HepG2 (cell line): ENCODE measurements around the gene HMGCS2.
A peak's percentile ranks its signal among the peaks of the same experiment; 100 is the strongest.

Source experiments
- ATF2 ChIP-seq: sonication (generic); formaldehyde crosslinking; IDR thresholded peaks from 2 replicates; pipeline ENCODE4 v1.4.0; 2020; ENCODE audit warnings: missing genetic modification reagents
- CBX5 ChIP-seq: sonication (generic); formaldehyde crosslinking; IDR thresholded peaks from 2 replicates; pipeline ENCODE4 v1.4.0; 2020; ENCODE audit warnings: missing genetic modification reagents, borderline replicate concordance
- CTCF ChIP-seq: sonication (generic); formaldehyde crosslinking; IDR thresholded peaks from 2 replicates; pipeline ENCODE4 v1.5.0; 2020; ENCODE audit warnings: mild to moderate bottlenecking, missing genetic modification reagents, moderate library complexity
- ETS1 ChIP-seq: sonication (generic); formaldehyde crosslinking; IDR thresholded peaks from 2 replicates; pipeline ENCODE4 v1.4.0; 2020; ENCODE audit warnings: missing genetic modification reagents
- HNRNPH1 ChIP-seq: fragments of 200-400 bp; formaldehyde crosslinking; optimal IDR thresholded peaks from 2 replicates; pipeline ENCODE3; 2017; ENCODE audit warnings: mild to moderate bottlenecking, low read depth, low read length
- MEIS2 ChIP-seq: sonication (generic); formaldehyde crosslinking; IDR thresholded peaks from 2 replicates; pipeline ENCODE4 v1.9.0; 2021; ENCODE audit warnings: mild to moderate bottlenecking, missing genetic modification reagents
- PATZ1 ChIP-seq: sonication (generic); formaldehyde crosslinking; IDR thresholded peaks from 2 replicates; pipeline ENCODE4 v1.4.0; 2020; ENCODE audit warnings: missing genetic modification reagents
- PCBP2 ChIP-seq: fragments of 200-400 bp; formaldehyde crosslinking; optimal IDR thresholded peaks from 2 replicates; pipeline ENCODE3; 2018; ENCODE audit warnings: low read length, low read depth; ENCODE audit not compliant: poor library complexity, severe bottlenecking
- POLR2AphosphoS5 ChIP-seq: IDR thresholded peaks from 2 replicates; pipeline ENCODE4 v1.6.1; 2012; ENCODE audit warnings: low read depth, low read length
- REST ChIP-seq, 2 experiments: IDR thresholded peaks; 2 replicates each; pipeline ENCODE4 v1.6.1; 2011 to 2012; ENCODE audit warnings: low read length in 2 of 2, borderline replicate concordance in 1 of 2, low read depth in 1 of 2, mild to moderate bottlenecking in 1 of 2, moderate library complexity in 1 of 2
- TAF1 ChIP-seq: sonication (generic); formaldehyde crosslinking; IDR thresholded peaks from 2 replicates; pipeline ENCODE4 v1.4.0; 2020; ENCODE audit warnings: missing genetic modification reagents
- ZNF138 ChIP-seq: sonication (generic); formaldehyde crosslinking; IDR thresholded peaks from 2 replicates; pipeline ENCODE4 v1.5.0; 2020; ENCODE audit warnings: mild to moderate bottlenecking, low read depth, missing genetic modification reagents
- ZNF761 ChIP-seq: sonication (generic); formaldehyde crosslinking; conservative IDR thresholded peaks from 2 replicates; pipeline ENCODE4 v1.4.0; 2020; ENCODE audit warnings: mild to moderate bottlenecking, missing genetic modification reagents

- TF ChIP-seq PATZ1 (CRISPR knock-in tag) (peak; percentile 91), PCBP2 (no peak), CTCF (CRISPR knock-in tag) (0 out of 2 replicates have a peak, but pooled peaks have one; percentile 28), TAF1 (peak; percentile 24; the same call in 1 of the 2 replicates), POLR2AphosphoS5 (0 out of 2 replicates have a peak, but pooled peaks have one; percentile 28), MEIS2 (no peak), ETS1 (CRISPR knock-in tag) (no peak), HNRNPH1 (no peak), ZNF761 (CRISPR knock-in tag) (0 out of 2 replicates have a peak, but pooled peaks have one; percentile 45), CBX5 (CRISPR knock-in tag) (peak; percentile 87; the same call in 1 of the 2 replicates), REST (IDR thresholded peaks at IDR 0.05; ENCODE audit: borderline replicate concordance in 1 of 2, low read depth in 1 of 2, low read length in 2 of 2) (no peak), ATF2 (CRISPR knock-in tag) (peak; percentile 92), ZNF138 (CRISPR knock-in tag) (no peak)
These were observed 44.0 kb downstream of the HMGCS2 start for GRCh38 chr1:119724611-119725218.
